IMR-90 (cell line): ENCODE results near the gene ZNF433. TPM values are rescaled to one million over a fixed set of nuclear protein-coding genes. Genes with fewer than 3 reads are reported as not detected.

Source experiments
- ATAC-seq: fragments of 200-7000 bp; cut with Tn5 transposase; 2 replicates; pipeline ENCODE4 v1.9.1; 2020; ENCODE audit warnings: low read depth, mild to moderate bottlenecking, moderate library complexity
- BruUV-seq: library from RNA; stranded (reverse); fragments of 400-500 nt; replicated peaks from 2 replicates; lab custom pipeline; 2021; lab: Mats Ljungman, UMichigan
- CTCF ChIA-PET: fragments of 300-600 bp; formaldehyde crosslinking; extraction: SDS; loops from one replicate; lab custom pipeline; 2021; ENCODE audit warnings: antibody characterized with exemption; lab: Yijun Ruan, JAX
- POLR2A ChIA-PET: fragments of 300-600 bp; sonication (Branson Sonifier 250); formaldehyde crosslinking; loops from one replicate; lab custom pipeline; 2022; ENCODE audit warnings: antibody characterized with exemption; ENCODE audit not compliant: unreplicated experiment; lab: Charles Lee
- DNase-seq: peaks from one replicate; pipeline ENCODE4 v3.0.0; 2013
- H2AFZ ChIP-seq: replicated peaks from 2 replicates; pipeline ENCODE3; 2013; ENCODE audit warnings: low read length, mild to moderate bottlenecking; ENCODE audit not compliant: poor library complexity
- H2AK5ac ChIP-seq: 2 replicates; pipeline ENCODE4 v1.6.1; 2013; ENCODE audit warnings: low read depth, low read length, inconsistent platforms
- H2AK9ac ChIP-seq: replicated peaks from 2 replicates; pipeline ENCODE3; 2013; ENCODE audit warnings: mild to moderate bottlenecking, low read depth, low read length, moderate library complexity; ENCODE audit not compliant: poor library complexity
- H2BK120ac ChIP-seq: 2 replicates; pipeline ENCODE4 v1.6.1; 2013; ENCODE audit warnings: low read depth, low read length, inconsistent platforms
- H2BK15ac ChIP-seq: 3 replicates; pipeline ENCODE4 v1.6.1; 2013; ENCODE audit warnings: low read depth, low read length, inconsistent platforms
- H2BK20ac ChIP-seq: 2 replicates; pipeline ENCODE4 v1.6.1; 2013; ENCODE audit warnings: low read depth, mild to moderate bottlenecking, inconsistent platforms, low read length, moderate library complexity
- H2BK5ac ChIP-seq: 2 replicates; pipeline ENCODE4 v1.6.1; 2013; ENCODE audit warnings: mild to moderate bottlenecking, low read depth, low read length, inconsistent platforms; ENCODE audit not compliant: poor library complexity, severe bottlenecking
- H3K14ac ChIP-seq: replicated peaks from 2 replicates; pipeline ENCODE4 v1.6.1; 2013; ENCODE audit warnings: low read depth, low read length, inconsistent platforms
- H3K18ac ChIP-seq: 2 replicates; pipeline ENCODE4 v1.6.1; 2013; ENCODE audit warnings: low read depth, low read length, control low read depth
- H3K23ac ChIP-seq: 2 replicates; pipeline ENCODE4 v1.6.1; 2013; ENCODE audit warnings: low read depth, low read length, inconsistent platforms
- H3K27ac ChIP-seq: 2 replicates; pipeline ENCODE4 v1.5.1; 2013; ENCODE audit warnings: mild to moderate bottlenecking, control low read depth, low read length; ENCODE audit not compliant: insufficient read depth
- H3K27me3 ChIP-seq: 2 replicates; pipeline ENCODE4 v1.6.1; 2013; ENCODE audit warnings: low read length; ENCODE audit not compliant: control insufficient read depth, insufficient read depth
- H3K36me3 ChIP-seq: 2 replicates; pipeline ENCODE4 v1.6.1; 2013; ENCODE audit warnings: low read length, mixed read lengths; ENCODE audit not compliant: control insufficient read depth, insufficient read depth
- H3K4ac ChIP-seq: 2 replicates; pipeline ENCODE4 v1.6.1; 2013; ENCODE audit warnings: low read depth, low read length, inconsistent platforms
- H3K4me1 ChIP-seq: 2 replicates; pipeline ENCODE4 v1.6.1; 2013; ENCODE audit warnings: low read length, mixed read lengths; ENCODE audit not compliant: control insufficient read depth, insufficient read depth
- H3K4me2 ChIP-seq: 2 replicates; pipeline ENCODE4 v1.6.1; 2013; ENCODE audit warnings: low read depth, mild to moderate bottlenecking, control low read depth, low read length, moderate library complexity
- H3K4me3 ChIP-seq: 2 replicates; pipeline ENCODE4 v1.5.1; 2013; ENCODE audit warnings: low read depth, mild to moderate bottlenecking, control low read depth, low read length, moderate library complexity; ENCODE audit not compliant: insufficient read depth
- H3K56ac ChIP-seq: 2 replicates; pipeline ENCODE4 v1.6.1; 2013; ENCODE audit warnings: low read length, inconsistent platforms; ENCODE audit not compliant: insufficient read depth; ENCODE audit errors: extremely low read depth
- H3K79me1 ChIP-seq, 2 experiments: 2 replicates each; pipeline ENCODE4 v1.6.1; 2013; ENCODE audit warnings: low read length in 2 of 2, inconsistent platforms in 1 of 2, low read depth in 1 of 2
- H3K9ac ChIP-seq: 2 replicates; pipeline ENCODE4 v1.6.1; 2013; ENCODE audit warnings: low read depth, low read length, control low read depth
- H3K9me1 ChIP-seq: 2 replicates; pipeline ENCODE4 v1.6.1; 2013; ENCODE audit warnings: low read length, inconsistent platforms; ENCODE audit not compliant: insufficient read depth
- H3K9me3 ChIP-seq: 2 replicates; pipeline ENCODE4 v1.6.1; 2013; ENCODE audit warnings: low read length; ENCODE audit not compliant: control insufficient read depth, insufficient read depth
- H4K20me1 ChIP-seq: 2 replicates; pipeline ENCODE4 v1.6.1; 2013; ENCODE audit warnings: low read length, inconsistent platforms; ENCODE audit not compliant: insufficient read depth
- H4K5ac ChIP-seq: 2 replicates; pipeline ENCODE4 v1.6.1; 2013; ENCODE audit warnings: mild to moderate bottlenecking, low read depth, low read length, control low read depth
- H4K8ac ChIP-seq, 2 experiments: 2 replicates each; pipeline ENCODE4 v1.6.1; 2013; ENCODE audit warnings: low read depth in 2 of 2, low read length in 2 of 2, control low read depth in 1 of 2, inconsistent platforms in 1 of 2
- H4K91ac ChIP-seq: 2 replicates; pipeline ENCODE4 v1.6.1; 2013; ENCODE audit warnings: low read depth, low read length, inconsistent platforms; ENCODE audit not compliant: insufficient read depth
- BHLHE40 ChIP-seq: fragments of 150-350 bp; IDR thresholded peaks from 2 replicates; pipeline ENCODE4 v1.6.1; 2016; ENCODE audit warnings: mild to moderate bottlenecking, low read depth, low read length
- CEBPB ChIP-seq: IDR thresholded peaks from 2 replicates; pipeline ENCODE4 v1.6.1; 2012; ENCODE audit warnings: low read depth, low read length, improper control_type of control experiment
- CTCF ChIP-seq: conservative IDR thresholded peaks from 2 replicates; pipeline ENCODE4 v1.5.1; 2012; ENCODE audit warnings: mild to moderate bottlenecking, low read depth, low read length, improper control_type of control experiment
- MAZ ChIP-seq: IDR thresholded peaks from 2 replicates; pipeline ENCODE4 v1.6.1; 2012; ENCODE audit warnings: low read depth, mild to moderate bottlenecking, low read length, improper control_type of control experiment, moderate library complexity, borderline replicate concordance
- MXI1 ChIP-seq: IDR thresholded peaks from 2 replicates; pipeline ENCODE4 v1.6.1; 2012; ENCODE audit warnings: low read depth, mild to moderate bottlenecking, low read length, moderate library complexity, borderline replicate concordance
- POLR2A ChIP-seq: IDR thresholded peaks from 2 replicates; pipeline ENCODE4 v1.6.1; 2012; ENCODE audit warnings: mild to moderate bottlenecking, low read depth, low read length
- RAD21 ChIP-seq: IDR thresholded peaks from 2 replicates; pipeline ENCODE4 v1.6.1; 2012; ENCODE audit warnings: low read length, improper control_type of control experiment
- RFX5 ChIP-seq: IDR thresholded peaks from 2 replicates; pipeline ENCODE4 v1.8.0; 2012; ENCODE audit warnings: low read depth, mild to moderate bottlenecking, low read length, moderate library complexity
- WGBS, 2 experiments: methylation state at CpG; one replicate each; pipeline versions ENCODE4 v1.1.5 to v1.1.7; 2013; ENCODE audit warnings: missing lambda C conversion rate in 2 of 2; ENCODE audit not compliant: insufficient read length in 1 of 2; ENCODE audit errors: extremely low coverage in 2 of 2; 5-methylcytosine and 5-hydroxymethylcytosine counted together
- dilution Hi-C: fragments of 300-500 bp; cut with HindIII; formaldehyde crosslinking; loops from one replicate; pipeline ENCODE4 v1.14.3; 2018; ENCODE audit warnings: low sequenced_read_pairs; ENCODE audit not compliant: unreplicated experiment
- in situ Hi-C: fragments of 300-500 bp; cut with MboI; formaldehyde crosslinking; loops from 3 replicates; pipeline ENCODE4 v1.14.3; 2019; ENCODE audit warnings: low sequenced_read_pairs, inconsistent platforms, mixed read lengths
- intact Hi-C: fragments of 100-400 bp; cut with micrococcal nuclease; formaldehyde crosslinking; loops from 2 replicates; pipeline ENCODE4 v1.10.0; 2022
- polyA plus RNA-seq, 3 experiments: library from polyadenylated mRNA; depleted of rRNA; stranded (reverse); fragments of >200 nt; gene quantifications; 2 replicates each; pipeline ENCODE4 v1.2.3, GENCODE V29; 2012; ENCODE audit warnings: low replicate concordance in 1 of 3
- total RNA-seq: library from RNA; depleted of rRNA; stranded (reverse); fragments of >200 nt; gene quantifications from 2 replicates; pipeline ENCODE4 v1.2.3, GENCODE V29; 2012

Gene ZNF433
- total and polyA plus RNA-seq, 2 of the 4 experiments (the other 2 are of a cell fraction), result 3.5 to 11.1 TPM

GRCh38 chr19:11970174-11970573 is 65.3 kb downstream of the ZNF433 start:
- ATAC-seq (no peak), DNase-seq (no peak)
- H3K9me1 ChIP-seq, result no peaks in the 10 kb centered on the region
- H3K14ac ChIP-seq, result no peak overlapping the region
- no peak overlapping the region for H2AK5ac ChIP-seq
- H3K27ac ChIP-seq, result no peak overlapping the region
- no peak overlapping the region for H4K5ac ChIP-seq
- no peak overlapping the region for H3K4ac ChIP-seq
- no peak overlapping the region for H4K8ac ChIP-seq
- H2BK15ac ChIP-seq, result no peak overlapping the region
- no peaks in the 10 kb centered on the region for H3K79me1 ChIP-seq
- POLR2A ChIA-PET, result no interaction called here
- no peak overlapping the region for H3K4me3 ChIP-seq
- dilution Hi-C loops, result no loop called here
- no peak overlapping the region for H4K91ac ChIP-seq
- BruUV-seq, result no TSS peak
- in situ Hi-C loops, result no loop called here
- intact Hi-C loops, result no loop called here
- H3K56ac ChIP-seq, result no peak overlapping the region
- no peak overlapping the region for H3K4me2 ChIP-seq
- TF ChIP-seq CEBPB (no peak), BHLHE40 (no peak), RAD21 (no peak), CTCF (no peak), RFX5 (no peak), MXI1 (no peak), MAZ (no peak), POLR2A (no peak)
- H3K36me3 ChIP-seq, result no peaks in the 10 kb centered on the region
- H2BK5ac ChIP-seq, result no peak overlapping the region
- no peak overlapping the region for H2AK9ac ChIP-seq
- H3K9ac ChIP-seq, result no peak overlapping the region
- no peak overlapping the region for H3K18ac ChIP-seq
- CTCF ChIA-PET, result no interaction called here
- H3K4me1 ChIP-seq, result no peaks in the 10 kb centered on the region
- no CpG with 5 or more reads among the region's 1 CpG for WGBS, 2 experiments
- H3K27me3 ChIP-seq, result no peaks in the 10 kb centered on the region
- peaks cover 2% of the 10 kb centered on the region; the same call in 1 of the 2 replicates for H3K9me3 ChIP-seq
- no peak overlapping the region for H3K23ac ChIP-seq
- no peak overlapping the region for H2BK120ac ChIP-seq
- no peak overlapping the region for H2BK20ac ChIP-seq
- H2AFZ ChIP-seq, result no peak overlapping the region
- H4K20me1 ChIP-seq, result no peaks in the 10 kb centered on the region
